Spleen (tissue), 7 donors: ENCODE data around the gene ANKRD45.

ENCODE experiments used
- POLR2A ChIP-seq, 3 donors: fragments of 450-650 bp; IDR thresholded peaks; one replicate each; pipeline ENCODE4 v1.5.1; 2017; ENCODE audit warnings: antibody characterized with exemption in 3 of 3, mild to moderate bottlenecking in 1 of 3
- TF ChIP-seq, protein P1 (sequence below), 11 experiments: fragments of 200-600 bp in 7 of 11; fragments of 450-650 bp in 4 of 11; sonication (generic) in 4 of 11; IDR thresholded peaks in 8 of 11; conservative IDR thresholded peaks in 3 of 11; 1 replicate in 7 of 11; 2 replicates in 4 of 11; pipeline versions ENCODE4 v1.4.0 to v1.8.0; 2016 to 2021; ENCODE audit warnings: antibody characterized with exemption in 11 of 11, inconsistent platforms in 4 of 11, mild to moderate bottlenecking in 1 of 11
- donor health status: DM: no; HTN: no; CAD: no; lungs with moderate emphysema.
- donor health status: DM: no; HTN: no; CAD: no.
- donor health status: DM: no; HTN: no; CAD: no.

DNA sequence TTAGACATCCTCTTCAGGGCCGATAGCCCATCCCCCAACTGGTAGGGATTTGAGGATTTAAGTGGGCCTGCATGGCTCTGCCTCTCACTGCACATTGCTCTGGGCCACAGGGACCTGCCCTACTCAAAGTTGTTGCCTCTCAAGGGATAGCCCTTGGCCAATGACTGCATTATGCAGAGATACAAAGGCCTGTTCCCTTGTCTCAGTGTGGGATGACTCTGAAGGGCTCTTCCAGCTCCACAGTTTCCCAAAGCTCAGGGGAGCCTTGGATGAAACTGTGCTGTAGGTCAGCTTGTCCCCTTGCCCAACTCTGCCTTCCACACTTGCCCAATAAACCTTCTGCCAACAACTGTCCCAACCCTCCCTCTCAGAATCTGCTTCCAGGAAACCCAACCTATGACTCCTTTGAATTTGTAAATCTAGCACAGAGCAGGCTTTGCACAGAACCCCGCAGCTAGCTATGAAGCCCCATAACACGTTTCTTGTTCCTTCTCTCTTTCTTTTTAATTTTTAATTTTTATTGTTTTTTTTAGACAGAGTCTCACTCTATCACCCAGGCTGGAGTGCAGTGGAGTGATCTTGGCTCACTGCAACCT, 109.3 kb downstream of the ANKRD45 start:
- TF ChIP-seq POLR2A (IDR thresholded peaks at IDR 0.05), result no peak
- TF ChIP-seq, protein P1, sequence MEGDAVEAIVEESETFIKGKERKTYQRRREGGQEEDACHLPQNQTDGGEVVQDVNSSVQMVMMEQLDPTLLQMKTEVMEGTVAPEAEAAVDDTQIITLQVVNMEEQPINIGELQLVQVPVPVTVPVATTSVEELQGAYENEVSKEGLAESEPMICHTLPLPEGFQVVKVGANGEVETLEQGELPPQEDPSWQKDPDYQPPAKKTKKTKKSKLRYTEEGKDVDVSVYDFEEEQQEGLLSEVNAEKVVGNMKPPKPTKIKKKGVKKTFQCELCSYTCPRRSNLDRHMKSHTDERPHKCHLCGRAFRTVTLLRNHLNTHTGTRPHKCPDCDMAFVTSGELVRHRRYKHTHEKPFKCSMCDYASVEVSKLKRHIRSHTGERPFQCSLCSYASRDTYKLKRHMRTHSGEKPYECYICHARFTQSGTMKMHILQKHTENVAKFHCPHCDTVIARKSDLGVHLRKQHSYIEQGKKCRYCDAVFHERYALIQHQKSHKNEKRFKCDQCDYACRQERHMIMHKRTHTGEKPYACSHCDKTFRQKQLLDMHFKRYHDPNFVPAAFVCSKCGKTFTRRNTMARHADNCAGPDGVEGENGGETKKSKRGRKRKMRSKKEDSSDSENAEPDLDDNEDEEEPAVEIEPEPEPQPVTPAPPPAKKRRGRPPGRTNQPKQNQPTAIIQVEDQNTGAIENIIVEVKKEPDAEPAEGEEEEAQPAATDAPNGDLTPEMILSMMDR (IDR thresholded peaks at IDR 0.05 in 8 of 11, conservative IDR thresholded peaks at IDR 0.05 in 3 of 11), result no peak
